Nucleus accumbens (tissue), 56 donors: Measurements from ENCODE around the gene FGFR2.

Source experiments
- DNase-seq, 56 donors: peaks; one replicate each; lab custom pipeline; 2025; lab: John Stamatoyannopoulos, UW

FGFR2 gene

DNA sequence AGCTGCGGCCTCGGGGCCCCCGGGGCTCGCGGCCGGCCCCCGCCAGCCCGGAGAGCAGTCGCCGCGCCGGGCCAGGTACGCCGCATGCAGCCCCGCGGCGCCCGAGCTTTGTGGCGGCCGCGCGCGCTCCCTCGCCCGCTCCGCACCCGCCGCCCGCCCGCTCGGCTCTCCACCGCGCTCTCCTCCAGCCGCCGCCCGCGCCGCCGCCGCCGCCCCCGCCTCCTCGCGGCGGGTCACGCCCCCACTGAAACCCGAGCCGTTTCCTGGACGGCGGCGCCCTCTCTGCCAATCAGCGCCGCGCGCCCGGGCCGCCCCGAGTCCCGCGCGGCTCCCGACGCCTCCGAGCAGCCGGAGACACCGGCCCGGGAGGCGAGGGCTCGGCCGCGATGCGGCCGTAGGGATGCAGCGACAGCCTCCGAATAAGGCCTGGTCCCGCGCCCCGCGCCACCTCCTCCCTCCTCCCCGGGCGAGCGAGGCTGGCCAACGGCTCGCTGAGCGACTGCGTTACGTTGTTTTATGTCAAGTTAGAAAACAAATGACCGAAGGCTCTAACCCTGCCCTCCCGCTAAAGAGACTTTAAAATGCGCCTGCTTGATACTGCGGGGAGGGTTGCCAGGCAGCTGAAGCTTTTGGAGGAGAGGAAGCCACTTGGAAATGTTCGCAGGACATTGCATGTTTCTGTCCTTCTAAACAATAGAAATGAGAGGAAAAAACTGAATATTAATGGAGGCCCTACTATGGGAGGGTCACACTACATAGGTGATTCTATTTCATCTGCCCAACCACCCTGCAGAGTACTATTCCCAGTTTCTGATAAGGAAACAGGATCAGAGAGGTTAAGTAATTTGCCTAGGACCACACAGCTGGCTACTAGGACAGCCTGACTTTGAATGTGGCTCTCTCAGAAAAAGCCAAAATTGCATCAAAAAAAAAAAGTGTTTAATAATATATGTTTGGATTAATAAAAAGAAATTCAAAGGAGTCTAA, at the start of gene FGFR2:
Gene FGFR2, minus strand, starts transcription at position 182 of the 987 bp plus-strand sequence. CDS start 4,627 bp downstream, outside the sequence.
- DNase-seq = peak in 52 of 56 donors; percentile 20 to 89 (median 71)

DNA sequence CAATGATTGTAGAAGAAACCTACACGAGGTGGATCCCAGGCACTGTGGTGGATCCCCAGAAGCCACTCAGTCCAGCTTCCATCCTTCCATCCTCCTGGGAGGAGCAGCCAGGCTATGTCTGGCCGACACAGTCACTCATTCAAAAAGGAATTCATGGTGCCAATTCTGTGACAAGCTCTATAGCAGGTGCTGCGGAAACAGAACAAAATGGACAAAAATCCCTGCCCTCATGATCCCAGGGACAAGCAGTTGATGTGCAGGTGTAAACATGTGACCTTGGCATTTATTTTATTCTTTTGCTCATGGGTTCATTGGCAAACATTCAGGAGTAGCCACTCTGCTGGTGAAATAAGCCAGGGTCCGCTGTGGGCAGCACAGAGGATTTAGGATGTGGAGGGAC, 49.2 kb upstream of the FGFR2 start:
- DNase-seq = peak in 1 of 56 donors; percentile 45

DNA sequence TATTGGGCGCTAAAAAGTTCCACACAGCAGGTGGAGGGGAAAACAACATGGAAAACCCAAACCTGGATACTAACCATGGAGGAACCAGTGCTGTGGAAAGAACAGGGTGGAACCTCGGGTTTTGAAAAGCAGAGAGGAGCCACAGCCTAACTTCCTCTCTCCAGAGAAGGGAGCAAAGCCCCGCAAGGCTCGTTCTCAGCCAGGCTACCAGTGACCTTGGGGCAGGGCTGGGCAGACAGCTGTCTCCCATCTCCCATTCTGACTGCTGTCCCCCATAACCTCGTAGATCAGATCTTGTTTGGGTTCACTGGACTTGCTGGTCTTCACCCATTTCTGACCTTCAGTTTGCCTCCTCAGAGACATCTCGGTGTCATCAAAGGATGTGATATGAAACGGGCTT, 47.5 kb upstream of the FGFR2 start:
- DNase-seq = no peak

DNA sequence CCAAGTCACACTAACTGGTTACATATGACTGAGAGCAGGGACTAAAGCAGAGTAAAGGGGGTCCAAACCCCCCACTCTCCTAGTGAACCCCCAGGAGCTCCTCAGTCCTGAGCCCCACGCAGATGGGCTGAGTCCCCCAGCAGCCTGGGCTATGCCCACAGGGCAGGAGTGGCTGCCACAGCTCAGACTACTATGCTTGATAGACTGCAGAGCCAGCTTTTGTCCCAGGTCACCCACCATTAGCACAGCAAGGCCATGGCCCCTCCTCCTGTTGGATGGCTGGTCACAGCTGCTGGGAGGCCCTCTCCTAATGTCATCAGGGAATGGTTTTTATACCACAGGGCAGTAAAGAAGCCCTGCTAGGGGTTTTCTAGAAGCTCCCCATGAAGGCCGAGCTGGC, 46.3 kb upstream of the FGFR2 start:
- DNase-seq = no peak

DNA sequence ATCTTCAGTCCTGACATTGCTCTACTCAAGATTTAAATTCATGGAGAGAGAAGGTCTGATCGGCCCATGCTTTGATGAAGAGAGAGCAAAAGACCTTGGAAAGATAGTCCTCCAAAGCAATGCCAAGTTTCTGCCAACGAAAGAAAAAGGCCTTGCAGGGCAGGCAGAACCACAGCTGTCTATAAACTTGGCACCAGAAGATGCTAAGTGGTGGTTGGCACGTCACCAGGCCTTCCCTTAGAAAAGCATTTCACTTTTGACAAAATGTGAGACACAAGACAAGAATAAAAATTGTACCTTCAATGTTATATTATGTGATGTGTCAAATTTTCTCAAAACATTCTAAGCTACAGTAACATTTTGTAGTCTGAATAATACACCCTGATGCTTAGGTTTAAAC, 42.0 kb upstream of the FGFR2 start:
- DNase-seq = no peak

DNA sequence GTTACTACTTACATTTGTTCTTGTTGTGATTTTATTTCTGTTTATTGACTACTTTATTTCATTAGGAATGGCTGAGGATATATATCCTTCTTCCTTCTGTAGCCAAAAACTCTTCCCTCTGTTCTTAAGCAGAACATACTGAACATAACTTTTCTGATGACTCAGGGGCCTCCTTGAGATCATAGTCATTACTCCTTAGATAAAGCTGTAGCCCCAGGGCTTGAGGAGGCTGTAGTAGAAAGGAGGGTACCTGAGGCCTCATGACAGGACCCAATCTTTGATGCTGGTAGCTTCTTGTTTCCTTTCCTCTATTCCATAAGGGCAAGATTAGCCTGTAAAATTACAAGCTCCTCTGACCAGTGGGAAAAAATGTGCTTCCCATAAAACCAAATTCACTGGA, 41.2 kb upstream of the FGFR2 start:
- no peak for DNase-seq

DNA sequence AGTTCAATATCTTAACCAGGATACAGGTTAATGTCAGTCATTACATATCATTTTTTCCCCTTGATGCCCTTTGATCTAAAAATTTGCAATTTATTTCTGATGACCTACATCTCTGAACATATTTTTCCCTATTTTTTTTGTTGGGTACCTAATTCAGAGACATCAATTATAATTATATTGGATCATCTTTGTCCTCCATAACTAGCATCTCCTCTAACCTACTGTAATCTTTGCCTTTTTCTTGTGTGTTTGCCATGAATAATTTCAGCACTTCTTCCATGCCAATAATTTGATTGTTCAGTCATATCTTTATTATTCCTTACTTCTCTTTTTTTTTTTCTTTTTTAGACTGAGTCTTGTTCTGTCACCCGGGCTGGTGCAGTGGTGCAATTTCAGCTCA, 39.2 kb upstream of the FGFR2 start:
- no peak for DNase-seq

GRCh38 chr10:121633056-121633455, 34.8 kb upstream of the FGFR2 start:
- no peak for DNase-seq

GRCh38 chr10:121631365-121632029, 33.3 kb upstream of the FGFR2 start:
- no peak for DNase-seq

- no peak for DNase-seq
Observed at GRCh38 chr10:121628859-121629258, 30.6 kb upstream of the FGFR2 start.

DNA sequence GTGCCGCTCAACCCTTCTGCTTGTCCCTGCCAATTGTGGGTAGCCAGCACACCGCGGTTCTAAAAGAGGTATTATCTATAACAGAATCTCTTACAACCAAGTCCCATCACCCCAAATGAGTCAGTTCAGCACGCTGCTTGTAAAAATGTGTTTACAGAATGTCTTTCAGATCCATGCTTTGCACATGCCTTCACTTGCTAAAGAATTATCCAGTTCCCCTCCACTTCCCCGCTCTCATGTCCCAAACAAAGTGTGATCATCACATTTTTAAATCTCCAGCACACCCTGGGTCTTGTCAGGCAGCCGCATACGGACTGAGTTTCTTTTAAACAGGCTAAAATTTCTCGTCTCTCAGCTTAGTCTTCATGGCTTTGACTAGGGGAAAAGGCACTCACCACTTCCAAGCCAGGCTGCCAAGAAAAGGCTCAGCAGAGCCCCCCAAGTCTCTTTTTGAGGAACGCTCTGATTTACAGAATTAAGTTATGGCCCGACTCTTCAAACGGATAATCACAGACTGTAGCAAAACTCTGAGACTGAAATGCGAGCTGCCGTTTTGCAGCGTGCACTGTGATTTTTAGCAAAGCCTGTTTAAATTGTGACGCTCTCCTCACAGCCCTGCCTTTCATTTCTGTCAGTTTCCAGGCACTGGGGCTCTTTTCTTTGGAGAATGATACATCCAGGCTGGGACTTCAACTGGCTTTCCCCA, 29.8 kb upstream of the FGFR2 start:
- peak in 1 of 56 donors; percentile 43 for DNase-seq

- DNase-seq = peak in 12 of 56 donors; percentile 5 to 41 (median 24)
Observed at GRCh38 chr10:121624836-121625486, 26.7 kb upstream of the FGFR2 start.

DNA sequence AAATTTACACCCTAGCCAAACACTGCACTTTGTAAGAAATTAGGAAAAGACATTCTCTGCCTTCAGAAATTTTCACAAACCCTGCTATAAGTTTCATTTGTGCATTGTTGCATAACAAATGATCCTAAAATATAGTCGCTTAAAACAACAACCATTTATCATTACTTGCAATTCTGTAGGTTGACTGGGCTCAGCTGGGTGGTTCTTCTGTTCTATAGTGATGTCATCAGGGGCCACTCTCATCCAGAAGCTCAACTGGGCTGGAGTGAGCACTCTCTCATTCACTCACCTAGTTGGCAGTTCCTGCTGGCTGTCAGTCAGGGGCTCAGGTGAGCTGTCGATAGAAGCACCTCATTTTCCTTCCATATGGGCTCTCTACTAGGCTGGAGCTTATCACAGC, 20.7 kb upstream of the FGFR2 start:
- no peak for DNase-seq

DNA sequence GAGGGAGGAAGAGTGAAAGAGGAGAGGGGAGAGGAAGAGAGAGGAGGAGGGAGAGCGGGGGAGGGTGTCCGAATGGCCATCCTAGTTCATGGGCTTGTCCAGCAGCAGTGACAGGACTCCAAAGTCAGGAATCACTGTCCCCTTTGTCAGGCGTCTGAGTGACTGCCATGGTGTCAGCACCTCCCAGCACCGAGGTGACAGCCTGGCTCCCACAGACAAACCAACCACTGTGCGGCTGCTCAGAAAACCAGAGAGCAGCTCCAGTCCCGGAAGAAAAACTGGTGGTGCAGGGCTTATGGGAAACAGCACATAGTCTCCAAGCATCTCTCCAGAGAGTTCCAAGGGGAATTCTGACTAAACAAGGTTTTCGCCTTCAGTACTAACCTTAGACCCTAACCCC, 18.9 kb upstream of the FGFR2 start:
- peak in 41 of 56 donors; percentile 7 to 88 (median 59) for DNase-seq

DNA sequence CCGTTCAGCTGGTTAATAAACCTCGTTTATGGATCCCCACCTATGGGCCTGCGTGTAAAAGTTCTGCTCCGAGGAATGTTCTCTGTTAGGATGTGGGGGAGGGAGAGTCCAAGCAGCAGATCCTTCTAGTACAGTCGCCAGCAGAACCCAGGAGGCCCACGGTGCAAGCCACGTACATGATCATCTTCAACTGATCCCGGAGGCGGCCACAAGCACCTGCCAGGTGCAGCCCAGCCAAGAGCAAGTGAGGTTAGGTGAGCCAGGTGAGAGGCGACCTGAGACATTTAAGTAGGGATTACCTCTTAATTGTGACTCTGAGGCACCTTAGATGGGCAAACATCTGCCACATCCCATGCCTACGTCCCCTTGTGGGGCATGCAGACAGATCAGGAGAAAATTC, 18.0 kb upstream of the FGFR2 start:
- no peak for DNase-seq

- no peak for DNase-seq
Observed at GRCh38 chr10:121615836-121616235, 17.6 kb upstream of the FGFR2 start.

GRCh38 chr10:121615435-121615793, 17.2 kb upstream of the FGFR2 start:
- no peak for DNase-seq

- DNase-seq = no peak
Observed at GRCh38 chr10:121614613-121615434, 16.6 kb upstream of the FGFR2 start.

DNA sequence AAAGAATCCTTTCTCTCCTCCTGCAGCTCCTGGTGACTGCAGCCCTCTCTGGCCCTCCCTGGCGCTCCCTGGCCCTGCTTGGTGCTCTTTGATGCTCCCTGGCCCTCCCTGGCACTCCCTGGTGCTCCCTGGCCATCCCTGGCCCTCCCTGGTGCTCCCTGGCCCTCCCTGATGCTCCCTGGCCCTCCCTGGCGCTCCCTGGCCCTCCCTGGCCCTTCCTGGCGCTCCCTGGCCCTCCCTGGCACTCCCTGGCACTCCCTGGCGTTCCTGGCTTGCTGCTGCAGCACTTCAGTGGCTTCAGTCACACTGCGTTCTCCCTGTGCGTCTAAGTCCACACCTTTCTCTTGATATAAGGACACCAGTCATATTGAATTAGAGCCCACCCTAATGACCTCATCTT, 15.2 kb upstream of the FGFR2 start:
- DNase-seq = peak in 1 of 56 donors; percentile 38
